Measurements from ENCODE around the gene KIF6. TPM values are rescaled to one million over a fixed set of nuclear protein-coding genes. Genes with fewer than 3 reads are reported as not detected.

KIF6 gene
- total RNA-seq, 1 donor from 2014 or later: 1.4 TPM

DNA sequence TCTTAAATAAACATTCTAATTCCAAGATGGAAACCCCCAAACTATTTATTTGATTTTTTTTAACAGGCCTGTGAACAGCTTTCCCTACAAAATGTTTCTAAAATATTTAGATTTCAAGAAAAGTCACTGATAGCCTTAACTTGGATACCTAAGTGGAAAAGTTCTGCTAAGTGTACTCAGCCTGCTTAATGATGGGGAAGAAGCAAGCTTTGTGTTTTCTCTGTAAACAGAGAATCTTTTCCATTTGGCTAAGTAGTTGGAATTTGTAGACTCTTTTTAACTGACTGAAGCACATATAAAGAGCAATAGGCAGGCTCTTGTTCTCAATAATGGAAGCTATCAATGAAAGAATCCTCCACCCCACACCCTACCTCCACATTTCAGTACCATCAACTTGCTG lies 108.2 kb downstream of the KIF6 start:
- H3K36me3 Mint-ChIP-seq: no peaks in the 10 kb centered on the region
- no peak for DNase-seq (ENCODE audit: low spot score in 2 of 2, unreplicated experiment in 2 of 2)
- H3K4me1 Mint-ChIP-seq: peaks cover 5% of the 10 kb centered on the region
- no peak for TF ChIP-seq CTCF (IDR thresholded peaks at IDR 0.05; ENCODE audit: unreplicated experiment)
- no peaks in the 10 kb centered on the region for H3K27me3 Mint-ChIP-seq (ENCODE audit: low read depth)
- H3K4me3 Mint-ChIP-seq: no peak overlapping the region
- H3K9me3 Mint-ChIP-seq: no peaks in the 10 kb centered on the region
- no peak overlapping the region for H3K27ac Mint-ChIP-seq

- no peak for DNase-seq (ENCODE audit: low spot score in 2 of 2, unreplicated experiment in 2 of 2)
- Mint-ChIP-seq H3K9me3 (no peaks in the 10 kb centered on the region), H3K4me3 (no peak overlapping the region), H3K36me3 (no peaks in the 10 kb centered on the region), H3K4me1 (peaks cover 5% of the 10 kb centered on the region), H3K27ac (no peak overlapping the region), H3K27me3 (ENCODE audit: low read depth) (no peaks in the 10 kb centered on the region)
- no peak for TF ChIP-seq CTCF (IDR thresholded peaks at IDR 0.05; ENCODE audit: unreplicated experiment)
Observed at GRCh38 chr6:39615622-39616021, 109.6 kb downstream of the KIF6 start.

- peaks cover 14% of the 10 kb centered on the region for H3K4me1 Mint-ChIP-seq
- H3K36me3 Mint-ChIP-seq: no peaks in the 10 kb centered on the region
- no peaks in the 10 kb centered on the region for H3K27me3 Mint-ChIP-seq (ENCODE audit: low read depth)
Observed at GRCh38 chr6:39614393-39614950, 110.7 kb downstream of the KIF6 start.

GRCh38 chr6:39610221-39610620 lies 115.0 kb downstream of the KIF6 start:
- H3K4me3 Mint-ChIP-seq: no peak overlapping the region
- no peaks in the 10 kb centered on the region for H3K36me3 Mint-ChIP-seq

More at GRCh38 chr6:39614393-39614950, 110.7 kb downstream of the KIF6 start:
- TF ChIP-seq CTCF (IDR thresholded peaks at IDR 0.05; ENCODE audit: unreplicated experiment): no peak
- H3K27ac Mint-ChIP-seq: no peak overlapping the region
- H3K9me3 Mint-ChIP-seq: no peaks in the 10 kb centered on the region
- DNase-seq (ENCODE audit: low spot score in 2 of 2, unreplicated experiment in 2 of 2): no peak
- no peak overlapping the region for H3K4me3 Mint-ChIP-seq

DNA sequence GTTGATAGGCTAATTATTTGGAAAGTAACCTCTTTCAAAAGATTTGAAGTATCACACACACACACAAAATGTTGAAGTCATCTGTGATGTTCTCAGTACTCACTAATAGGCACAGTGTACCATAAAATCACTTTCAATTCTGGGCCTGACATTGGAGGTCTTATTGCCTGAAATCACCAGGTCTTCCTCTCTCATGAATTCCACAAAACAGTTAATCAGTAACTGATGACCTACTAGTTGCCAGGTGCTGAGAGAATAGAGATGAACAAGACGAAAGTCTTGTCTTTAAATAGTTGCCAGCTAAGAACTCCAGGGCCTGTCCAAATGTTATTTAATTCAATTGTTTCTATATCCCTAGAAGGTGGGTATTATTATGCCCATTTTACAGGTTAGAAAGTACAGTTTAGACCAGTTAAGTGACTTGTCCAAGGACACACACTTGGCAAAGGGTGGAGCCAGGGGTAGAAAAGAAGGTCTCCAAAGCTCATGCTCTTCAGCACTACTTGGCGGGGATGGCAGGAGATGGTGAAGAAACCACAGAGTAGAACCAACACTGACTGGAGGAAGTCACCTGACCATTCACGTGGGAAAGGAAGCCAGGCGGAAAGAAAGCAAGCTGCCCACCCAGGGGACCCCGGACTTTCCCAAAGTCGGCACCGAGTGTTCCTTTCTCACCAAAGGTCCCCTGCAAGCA lies 116.4 kb downstream of the KIF6 start:
- Mint-ChIP-seq H3K4me1 (peaks cover 11% of the 10 kb centered on the region), H3K27me3 (ENCODE audit: low read depth) (peaks cover 8% of the 10 kb centered on the region), H3K36me3 (no peaks in the 10 kb centered on the region), H3K4me3 (no peak overlapping the region), H3K9me3 (no peaks in the 10 kb centered on the region), H3K27ac (no peak overlapping the region)
- DNase-seq (ENCODE audit: low spot score in 2 of 2, unreplicated experiment in 2 of 2): no peak
- TF ChIP-seq CTCF (IDR thresholded peaks at IDR 0.05; ENCODE audit: unreplicated experiment): no peak

More at GRCh38 chr6:39610221-39610620, 115.0 kb downstream of the KIF6 start:
- peaks cover 14% of the 10 kb centered on the region for H3K4me1 Mint-ChIP-seq
- no peaks in the 10 kb centered on the region for H3K9me3 Mint-ChIP-seq
- DNase-seq (ENCODE audit: low spot score in 2 of 2, unreplicated experiment in 2 of 2): no peak
- H3K27ac Mint-ChIP-seq: peak overlapping the region; percentile 83
- H3K27me3 Mint-ChIP-seq (ENCODE audit: low read depth): peaks cover 2% of the 10 kb centered on the region
- TF ChIP-seq CTCF (IDR thresholded peaks at IDR 0.05; ENCODE audit: unreplicated experiment): no peak
